Calu3 (cell line): ENCODE results near the gene SMARCA2. TPM values are rescaled to one million over a fixed set of nuclear protein-coding genes. Genes with fewer than 3 reads are reported as not detected.
"Not testable (repeated sequence)": the region's sequence is repeated elsewhere in the genome, so short reads cannot be mapped to it uniquely, and the experiment has no call there.

Experiments used
- BruUV-seq: library from RNA; stranded (reverse); fragments of 400-500 nt; replicated peaks from 2 replicates; lab custom pipeline; 2021; lab: Mats Ljungman, UMichigan
- CTCF ChIA-PET: fragments of 300-600 bp; sonication (Branson Sonifier 250); formaldehyde crosslinking; loops from one replicate; lab custom pipeline; 2022; ENCODE audit warnings: antibody characterized with exemption; lab: Charles Lee
- DNase-seq: peaks from one replicate; pipeline ENCODE4 v3.0.0; 2022
- H3K27ac Mint-ChIP-seq: one replicate; pipeline ENCODE4 v1.8.0; 2022; ENCODE audit warnings: mixed read lengths; ENCODE audit not compliant: unreplicated experiment
- H3K27me3 Mint-ChIP-seq: one replicate; pipeline ENCODE4 v1.8.0; 2022; ENCODE audit warnings: mixed read lengths; ENCODE audit not compliant: unreplicated experiment
- H3K36me3 Mint-ChIP-seq: one replicate; pipeline ENCODE4 v1.8.0; 2022; ENCODE audit warnings: mild to moderate bottlenecking, moderate library complexity, mixed read lengths; ENCODE audit not compliant: insufficient read depth, unreplicated experiment
- H3K4me1 Mint-ChIP-seq: one replicate; pipeline ENCODE4 v1.8.0; 2022; ENCODE audit warnings: mild to moderate bottlenecking, low read depth, mixed read lengths; ENCODE audit not compliant: unreplicated experiment
- H3K4me3 Mint-ChIP-seq: one replicate; pipeline ENCODE4 v1.8.0; 2022; ENCODE audit warnings: mild to moderate bottlenecking, low read depth, moderate library complexity, mixed read lengths; ENCODE audit not compliant: unreplicated experiment
- H3K9me3 Mint-ChIP-seq: one replicate; pipeline ENCODE4 v1.8.0; 2022; ENCODE audit warnings: low read depth, mixed read lengths; ENCODE audit not compliant: unreplicated experiment
- CTCF ChIP-seq: fragments of 200-600 bp; IDR thresholded peaks from one replicate; pipeline ENCODE4 v1.8.0; 2022; ENCODE audit warnings: antibody characterized with exemption; ENCODE audit not compliant: unreplicated experiment
- intact Hi-C: fragments of 100-400 bp; cut with micrococcal nuclease; formaldehyde crosslinking; loops from one replicate; pipeline ENCODE4 v1.10.0; 2022; ENCODE audit not compliant: unreplicated experiment
- total RNA-seq: library from RNA; stranded (reverse); gene quantifications from 2 replicates; pipeline ENCODE4 v1.2.3, GENCODE V29; 2022

Gene SMARCA2
- total RNA-seq, 1 experiment from 2014 or later: 47.4 TPM

DNA sequence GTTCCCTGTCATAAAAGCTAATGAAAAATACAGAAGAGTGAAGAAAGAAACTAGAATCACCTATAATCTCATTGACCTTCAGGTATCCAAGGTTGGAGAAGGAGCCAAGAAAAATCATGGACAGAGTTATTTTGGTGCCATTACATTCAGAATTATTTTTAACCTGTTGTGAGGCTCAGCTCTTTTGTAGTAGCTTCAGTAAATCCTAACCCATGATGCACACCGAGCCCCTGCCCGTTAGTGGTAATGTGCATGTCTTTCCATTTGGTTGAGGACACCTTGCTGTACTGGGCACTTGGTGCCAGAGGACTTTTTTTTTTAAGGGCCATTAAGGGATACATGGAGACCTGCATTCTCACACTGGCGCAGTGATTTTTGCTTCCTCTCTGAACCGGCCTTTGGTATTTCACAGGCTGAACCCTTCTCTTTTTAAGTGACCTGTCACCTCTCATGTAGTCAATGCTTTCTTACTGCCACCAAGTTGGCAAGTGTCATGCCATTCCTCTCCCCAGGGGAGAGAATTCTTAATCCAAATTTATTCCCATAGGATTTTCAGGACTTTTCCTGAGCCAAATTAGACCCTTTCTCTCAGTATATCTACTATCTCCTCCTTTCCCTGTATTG lies 125.6 kb downstream of the SMARCA2 start:
- H3K27ac Mint-ChIP-seq: no peak overlapping the region
- no peak for DNase-seq
- BruUV-seq: no TSS peak
- intact Hi-C loops: no loop called here
- H3K4me1 Mint-ChIP-seq: no peaks in the 10 kb centered on the region
- H3K27me3 Mint-ChIP-seq: no peaks in the 10 kb centered on the region
- H3K36me3 Mint-ChIP-seq: no peaks in the 10 kb centered on the region
- TF ChIP-seq CTCF: no peak
- CTCF ChIA-PET: no interaction called here
- H3K4me3 Mint-ChIP-seq: no peak overlapping the region
- H3K9me3 Mint-ChIP-seq: no peaks in the 10 kb centered on the region

- no peaks in the 10 kb centered on the region for H3K4me1 Mint-ChIP-seq
- no peak for TF ChIP-seq CTCF
- no peaks in the 10 kb centered on the region for H3K27me3 Mint-ChIP-seq
- CTCF ChIA-PET: no interaction called here
- DNase-seq: no peak
- no peak overlapping the region for H3K4me3 Mint-ChIP-seq
- H3K27ac Mint-ChIP-seq: no peak overlapping the region
- intact Hi-C loops: no loop called here
- no TSS peak for BruUV-seq
- H3K36me3 Mint-ChIP-seq: no peaks in the 10 kb centered on the region
- H3K9me3 Mint-ChIP-seq: no peaks in the 10 kb centered on the region
These were observed 127.1 kb downstream of the SMARCA2 start for GRCh38 chr9:2142212-2142611.

DNA sequence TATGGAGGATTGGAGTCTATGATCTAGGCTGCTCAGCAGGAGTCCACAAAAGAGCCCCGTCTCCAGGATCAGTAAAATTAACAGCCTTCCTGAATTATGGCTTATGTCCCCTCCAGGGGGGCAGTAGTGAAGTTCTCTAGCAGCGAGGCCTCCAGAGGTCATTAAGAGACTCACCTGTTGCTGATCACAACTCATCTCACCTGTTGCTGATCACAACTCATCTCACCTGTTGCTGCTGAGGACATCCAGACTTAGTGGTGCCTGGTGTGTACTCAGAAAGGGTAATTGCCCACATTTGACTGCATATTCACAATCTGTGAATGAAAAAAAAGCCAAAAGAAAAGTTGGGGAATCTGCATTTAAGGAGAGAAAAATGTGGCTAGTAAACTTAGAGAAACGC lies 129.5 kb downstream of the SMARCA2 start:
- no peak overlapping the region for H3K27ac Mint-ChIP-seq

GRCh38 chr9:2145746-2146145 lies 130.6 kb downstream of the SMARCA2 start:
- H3K36me3 Mint-ChIP-seq: no peaks in the 10 kb centered on the region
- CTCF ChIA-PET: no interaction called here
- H3K27ac Mint-ChIP-seq: no peak overlapping the region
- BruUV-seq: no TSS peak
- intact Hi-C loops: no loop called here
- no peaks in the 10 kb centered on the region for H3K9me3 Mint-ChIP-seq
- no peaks in the 10 kb centered on the region for H3K27me3 Mint-ChIP-seq
- H3K4me3 Mint-ChIP-seq: no peak overlapping the region
- DNase-seq: no peak
- TF ChIP-seq CTCF: no peak
- no peaks in the 10 kb centered on the region for H3K4me1 Mint-ChIP-seq

More for the DNA sequence above, 129.5 kb downstream of the SMARCA2 start:
- Mint-ChIP-seq H3K36me3 (no peaks in the 10 kb centered on the region), H3K4me1 (no peaks in the 10 kb centered on the region), H3K4me3 (no peak overlapping the region), H3K27me3 (no peaks in the 10 kb centered on the region), H3K9me3 (no peaks in the 10 kb centered on the region)
- TF ChIP-seq CTCF: no peak
- BruUV-seq: no TSS peak
- DNase-seq: no peak
- CTCF ChIA-PET: no interaction called here
- intact Hi-C loops: no loop called here

DNA sequence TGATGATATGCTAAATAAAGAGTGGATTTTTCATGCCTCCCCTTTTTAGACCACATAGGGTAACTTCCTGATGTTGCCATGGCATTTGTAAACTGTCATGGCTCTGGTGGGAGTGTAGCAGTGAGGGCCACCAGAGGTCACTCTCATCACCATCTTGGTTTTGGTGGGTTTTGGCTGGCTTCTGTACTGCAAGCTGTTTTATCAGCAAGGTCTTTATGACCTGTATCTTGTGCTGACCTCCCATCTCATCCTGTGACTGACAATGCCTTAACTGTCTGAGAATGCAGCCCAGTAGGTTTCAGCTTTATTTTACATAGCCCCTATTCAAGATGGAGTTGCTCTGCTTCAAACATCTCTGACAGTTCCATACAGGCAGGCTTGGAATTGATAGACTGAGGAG lies 131.6 kb downstream of the SMARCA2 start:
- CTCF ChIA-PET, BruUV-seq, H3K27me3 Mint-ChIP-seq, H3K4me3 Mint-ChIP-seq, H3K9me3 Mint-ChIP-seq, H3K36me3 Mint-ChIP-seq, intact Hi-C loops, H3K27ac Mint-ChIP-seq, H3K4me1 Mint-ChIP-seq: not testable (repeated sequence)
- DNase-seq: peak; percentile 13
